HuH-7.5 (cell line): Measurements from ENCODE around the gene PHC2.

ENCODE experiments used
- DNase-seq: peaks from one replicate; pipeline ENCODE4 v3.0.0; 2011; ENCODE audit warnings: low spot score

The PHC2 gene

DNA sequence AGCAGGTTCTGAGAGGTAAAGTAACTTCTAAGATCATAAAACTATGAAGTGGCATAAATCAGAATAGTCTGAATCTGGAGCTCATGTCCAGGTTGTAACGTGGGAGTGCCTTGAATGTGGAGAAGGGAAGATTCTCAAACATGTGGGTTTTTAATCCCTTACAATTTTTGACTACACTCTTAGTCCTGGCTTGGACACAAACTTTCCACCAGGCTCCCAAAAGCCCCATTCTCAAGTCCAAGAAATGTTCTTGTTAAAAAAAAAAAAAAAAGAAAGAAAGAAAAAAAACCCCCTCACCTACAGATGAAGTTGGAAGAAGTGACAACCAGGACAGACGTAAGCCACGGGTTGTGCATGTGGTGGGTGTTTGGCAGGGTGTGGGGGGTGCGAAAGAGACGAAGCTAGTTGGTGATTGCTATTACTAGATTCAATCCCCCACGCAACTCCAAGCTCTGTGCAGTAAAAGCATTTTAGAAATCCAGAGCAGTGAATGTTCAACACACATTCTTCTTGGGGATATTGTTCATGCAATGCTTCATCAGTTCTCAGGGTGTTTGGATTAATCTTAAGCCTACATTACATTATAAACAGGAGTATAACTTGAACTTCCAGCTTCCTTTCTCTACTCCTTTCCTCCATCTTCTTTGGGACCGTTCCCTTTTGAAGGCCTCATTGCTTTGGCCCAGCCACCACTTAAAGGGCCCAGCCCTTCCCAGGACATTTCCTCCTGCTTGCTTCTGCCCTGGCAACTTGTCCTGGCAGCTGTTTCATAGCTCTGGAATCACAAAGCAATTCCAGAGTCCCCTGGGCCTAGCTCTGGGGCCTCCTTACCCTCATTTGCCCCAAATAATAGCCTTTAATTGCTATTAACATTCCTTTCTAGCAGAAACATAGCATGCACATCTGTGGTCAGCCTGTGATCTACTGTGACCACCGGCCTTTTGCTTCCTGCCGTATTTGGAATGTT lies 41.8 kb downstream of the PHC2 start:
- no peak for DNase-seq

GRCh38 chr1:33387625-33388024 lies 43.3 kb downstream of the PHC2 start:
- no peak for DNase-seq

GRCh38 chr1:33385251-33385650 lies 45.6 kb downstream of the PHC2 start:
- DNase-seq, result no peak

- no peak for DNase-seq
These were observed 46.7 kb downstream of the PHC2 start for GRCh38 chr1:33384040-33384812.

DNA sequence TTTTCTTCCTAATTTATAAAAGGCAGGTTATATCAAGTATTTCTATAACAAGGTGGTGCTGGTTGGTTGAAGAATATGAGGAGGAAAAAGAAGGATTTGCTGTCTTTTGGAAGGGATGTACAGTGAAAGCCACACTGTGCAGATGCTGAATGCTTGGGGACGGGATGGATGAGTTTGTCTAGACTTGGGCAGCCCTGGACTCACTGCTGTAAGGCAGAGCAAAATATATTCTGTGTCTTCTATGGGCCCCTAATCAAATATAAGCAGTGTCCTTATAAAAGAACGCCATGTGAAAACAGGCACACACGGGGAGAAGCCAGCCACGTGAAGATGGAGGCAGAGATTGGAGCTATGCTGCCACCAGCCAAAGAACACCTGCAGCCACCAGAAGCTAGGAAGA lies 47.4 kb downstream of the PHC2 start:
- no peak for DNase-seq

DNA sequence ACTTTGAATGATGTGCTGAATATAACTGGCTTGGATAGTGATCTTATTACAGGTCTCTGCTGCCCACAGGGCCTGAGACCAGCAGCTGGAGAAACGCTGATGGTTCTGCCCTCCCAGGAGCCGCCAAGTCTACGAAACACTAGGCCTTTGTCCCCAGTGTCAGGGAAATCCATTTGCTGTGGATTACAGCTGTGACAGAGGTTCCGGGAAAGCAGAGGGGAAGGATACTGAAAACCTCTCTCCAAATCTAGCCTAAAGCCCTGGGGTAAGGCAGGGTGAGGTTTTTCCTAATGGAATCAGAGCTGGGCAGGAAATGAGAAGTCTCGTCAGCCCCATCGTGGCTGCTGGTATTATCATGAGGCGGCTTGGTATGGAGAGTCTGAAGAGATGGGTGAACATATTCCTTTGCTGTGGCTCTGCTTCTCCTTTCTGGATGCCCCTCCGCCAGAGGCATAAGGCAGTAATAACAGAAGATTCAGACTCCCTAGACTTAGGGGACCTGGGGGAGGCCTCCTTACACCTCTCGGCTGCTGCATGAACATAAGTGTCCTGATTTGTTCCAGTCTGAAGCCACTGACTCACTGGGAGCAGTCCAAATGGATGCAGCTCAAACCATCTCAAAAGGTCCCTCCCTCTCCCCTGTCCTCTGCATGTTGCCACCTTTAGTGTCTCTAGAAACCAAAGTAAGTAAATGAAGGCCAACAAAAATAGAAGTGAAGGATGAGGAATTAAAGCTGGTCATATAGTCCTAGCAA lies 48.1 kb downstream of the PHC2 start:
- DNase-seq, result no peak

GRCh38 chr1:33381977-33382376 lies 48.9 kb downstream of the PHC2 start:
- DNase-seq, result no peak

- no peak for DNase-seq
These were observed 50.1 kb downstream of the PHC2 start for GRCh38 chr1:33380811-33381210.

DNA sequence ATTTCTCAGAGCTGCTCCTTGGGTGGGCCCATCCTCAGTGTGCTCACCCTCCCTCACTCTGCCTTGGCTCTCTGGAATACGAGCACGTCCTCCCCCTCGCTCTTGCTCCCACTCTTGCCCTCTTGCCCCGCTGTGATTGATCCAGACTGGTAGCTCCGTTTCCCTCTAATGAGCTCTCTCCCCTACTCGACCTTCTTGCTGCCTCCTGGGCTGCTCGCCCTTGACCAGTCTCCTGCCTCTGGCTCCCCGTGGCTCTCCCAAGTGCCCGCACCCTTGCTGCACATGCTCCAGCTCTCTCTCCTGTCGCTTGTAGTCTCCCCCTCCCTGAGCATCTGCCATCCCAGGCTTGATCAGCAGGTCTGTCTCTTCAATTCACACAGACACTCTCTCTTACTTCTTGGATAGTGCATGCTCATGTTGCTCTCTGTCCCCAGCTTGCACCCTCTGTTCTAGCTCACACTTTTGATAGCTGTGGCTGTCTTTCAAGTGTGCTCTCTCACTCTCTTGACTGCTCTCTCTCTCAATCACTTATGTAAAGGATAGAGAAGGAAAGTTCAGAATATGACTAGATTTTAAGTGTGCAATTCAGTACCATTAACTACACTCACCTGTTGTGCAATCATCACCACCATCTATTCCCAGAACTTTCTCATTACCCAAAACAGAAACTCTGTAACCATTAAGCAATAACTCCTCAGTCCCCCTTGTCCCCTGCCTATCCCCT lies 51.1 kb downstream of the PHC2 start:
- DNase-seq, result no peak

- DNase-seq, result no peak
These were observed 51.9 kb downstream of the PHC2 start for GRCh38 chr1:33378976-33379375.

DNA sequence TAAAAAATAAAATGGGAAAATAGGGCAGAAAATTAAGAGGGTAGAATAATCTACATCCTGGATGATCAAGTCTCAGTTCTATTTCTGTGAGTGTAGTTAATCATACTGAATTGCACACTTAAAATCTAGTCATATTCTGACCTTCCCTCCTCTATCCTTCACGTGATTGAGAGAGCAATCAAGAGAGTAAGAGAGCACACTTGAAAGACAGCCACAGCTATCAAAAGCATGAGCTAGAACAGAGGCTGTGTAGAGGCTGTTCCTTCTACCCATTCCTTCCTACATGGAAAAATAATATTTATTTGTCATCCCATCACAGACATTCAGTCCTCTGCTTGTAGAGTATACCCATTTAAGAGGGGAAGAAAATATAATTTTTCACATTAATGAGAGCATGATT lies 52.4 kb downstream of the PHC2 start:
- no peak for DNase-seq

GRCh38 chr1:33377756-33378155 lies 53.1 kb downstream of the PHC2 start:
- no peak for DNase-seq

DNA sequence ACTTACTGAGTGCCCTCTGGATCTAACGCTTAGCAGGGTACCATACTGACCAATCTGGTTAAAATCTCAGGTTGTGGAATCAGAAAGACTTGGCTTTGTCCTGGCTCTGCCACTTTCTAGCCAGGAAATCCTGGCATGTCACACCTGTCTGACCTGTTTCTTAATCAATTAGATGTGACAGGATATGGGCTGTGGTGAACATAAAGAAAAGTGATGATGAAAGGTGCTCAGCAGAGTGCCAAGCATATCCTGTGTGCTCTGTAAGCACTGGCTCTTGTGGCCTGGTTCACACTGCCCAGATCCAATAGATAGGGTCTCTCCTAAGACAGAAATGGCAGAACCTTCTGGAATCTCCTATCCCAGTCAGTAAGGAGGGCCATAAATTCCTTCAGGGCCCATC lies 53.9 kb downstream of the PHC2 start:
- DNase-seq, result no peak

GRCh38 chr1:33375316-33375715 lies 55.6 kb downstream of the PHC2 start:
- no peak for DNase-seq

GRCh38 chr1:33374336-33375105 lies 56.4 kb downstream of the PHC2 start:
- no peak for DNase-seq

GRCh38 chr1:33373606-33374005 lies 57.3 kb downstream of the PHC2 start:
- no peak for DNase-seq

DNA sequence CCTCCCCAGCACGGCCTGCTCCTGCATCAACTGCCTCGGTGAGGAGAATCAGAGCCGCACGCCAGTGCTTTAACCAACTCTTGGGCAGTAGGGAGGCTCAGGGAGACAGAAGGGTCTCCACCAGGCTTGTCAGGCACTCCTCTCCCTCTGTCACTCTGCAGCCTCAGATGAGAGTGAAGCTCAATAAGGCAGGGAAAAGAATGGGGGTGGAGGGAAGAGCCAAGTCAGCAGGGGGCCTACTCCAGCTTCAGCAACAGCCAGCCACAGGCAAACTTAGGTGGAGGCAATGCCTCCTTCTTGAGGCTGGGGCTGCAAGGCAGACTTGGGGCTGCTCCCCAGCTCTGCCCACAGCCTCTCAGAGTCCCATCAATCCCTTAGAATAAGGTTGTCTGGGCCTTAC lies 58.2 kb downstream of the PHC2 start:
- DNase-seq, result no peak

DNA sequence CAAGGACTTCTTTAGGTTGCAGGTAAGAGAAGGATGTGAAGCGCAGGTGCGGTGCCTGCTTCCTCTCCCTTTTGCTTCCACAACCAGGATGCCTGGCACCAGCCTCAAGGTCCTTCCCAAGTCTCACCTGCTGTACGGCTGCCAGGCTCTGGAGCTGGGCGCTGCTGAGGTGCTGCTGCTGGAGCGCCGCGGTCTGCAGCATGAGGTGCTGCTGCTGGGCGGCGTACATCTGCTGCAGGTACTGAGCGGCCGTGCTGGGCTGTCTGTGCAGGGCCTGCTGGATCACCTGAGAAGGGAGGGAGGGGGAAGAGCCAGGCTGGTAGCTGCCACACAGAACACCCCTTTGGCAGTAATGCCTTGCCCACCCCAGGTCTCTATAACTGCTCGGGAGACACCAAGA lies 58.7 kb downstream of the PHC2 start:
- DNase-seq, result no peak

DNA sequence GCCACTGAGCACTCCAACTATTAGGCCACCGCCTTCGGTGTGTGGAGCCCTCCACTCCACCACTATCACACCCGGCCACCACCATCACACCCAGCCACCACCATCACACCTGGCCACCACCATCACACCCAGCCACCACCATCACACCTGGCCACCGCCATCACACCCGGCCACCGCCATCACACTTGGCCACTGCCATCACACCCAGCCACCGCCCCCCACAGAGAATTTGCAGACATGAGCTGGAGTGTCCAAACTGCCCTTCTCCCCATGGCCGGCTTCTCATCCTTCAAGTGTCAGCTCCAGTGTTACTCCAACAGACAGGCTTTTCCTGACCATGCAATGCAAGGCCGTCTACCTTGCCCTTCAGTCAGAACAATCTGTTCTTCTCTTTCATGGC lies 59.6 kb downstream of the PHC2 start:
- no peak for DNase-seq

- no peak for DNase-seq
These were observed 60.1 kb downstream of the PHC2 start for GRCh38 chr1:33370827-33371226.

DNA sequence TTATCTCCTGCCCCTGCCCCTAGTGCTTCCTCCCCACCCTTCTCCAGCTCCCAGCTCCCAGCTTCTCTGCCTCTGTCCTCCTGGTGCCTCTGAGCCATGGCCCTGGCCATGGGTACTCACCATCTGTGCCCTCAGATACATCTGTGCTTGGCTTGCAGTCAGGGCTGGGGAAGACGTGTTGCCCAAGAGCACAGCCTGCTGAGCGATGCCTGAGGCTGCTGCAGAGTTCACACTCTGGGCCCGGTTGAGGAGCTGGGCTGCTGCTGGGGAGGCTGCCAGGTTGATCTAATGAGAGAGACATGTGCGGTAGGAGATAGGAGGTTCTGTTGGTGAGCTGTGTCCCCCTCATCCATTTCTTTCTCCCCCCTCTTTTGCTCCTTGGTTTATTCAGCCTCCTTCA lies 60.6 kb downstream of the PHC2 start:
- no peak for DNase-seq
